ENCODE results near the gene PCCA.
"Not testable (repeated sequence)": the region's sequence is repeated elsewhere in the genome, so short reads cannot be mapped to it uniquely, and the experiment has no call there.

The PCCA gene

DNA sequence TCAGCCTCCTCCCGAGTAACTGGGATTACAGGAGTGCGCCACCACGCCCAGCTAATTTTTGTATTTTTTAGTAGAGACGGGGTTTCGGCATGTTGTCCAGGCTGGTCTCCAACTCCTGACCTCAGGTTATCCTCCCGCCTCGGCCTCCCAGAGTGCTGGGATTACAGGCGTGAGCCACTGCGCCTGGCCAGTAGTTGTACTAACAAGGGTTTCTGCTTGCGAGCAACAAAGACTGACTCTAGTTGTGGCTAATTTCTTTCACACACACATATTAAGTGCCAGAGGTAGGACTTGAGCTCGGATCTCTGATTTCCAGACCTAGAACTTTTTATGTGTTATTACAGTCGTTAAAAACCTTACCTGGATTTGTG is 635 bp upstream of the PCCA start:
- peaks cover 16% of the 10 kb centered on the region for H3K4me1 ChIP-seq (ENCODE audit: low read length)
- no peak for TF ChIP-seq EZH2phosphoT487 (IDR thresholded peaks at IDR 0.05; ENCODE audit: low read depth)
- TF ChIP-seq, protein P1, sequence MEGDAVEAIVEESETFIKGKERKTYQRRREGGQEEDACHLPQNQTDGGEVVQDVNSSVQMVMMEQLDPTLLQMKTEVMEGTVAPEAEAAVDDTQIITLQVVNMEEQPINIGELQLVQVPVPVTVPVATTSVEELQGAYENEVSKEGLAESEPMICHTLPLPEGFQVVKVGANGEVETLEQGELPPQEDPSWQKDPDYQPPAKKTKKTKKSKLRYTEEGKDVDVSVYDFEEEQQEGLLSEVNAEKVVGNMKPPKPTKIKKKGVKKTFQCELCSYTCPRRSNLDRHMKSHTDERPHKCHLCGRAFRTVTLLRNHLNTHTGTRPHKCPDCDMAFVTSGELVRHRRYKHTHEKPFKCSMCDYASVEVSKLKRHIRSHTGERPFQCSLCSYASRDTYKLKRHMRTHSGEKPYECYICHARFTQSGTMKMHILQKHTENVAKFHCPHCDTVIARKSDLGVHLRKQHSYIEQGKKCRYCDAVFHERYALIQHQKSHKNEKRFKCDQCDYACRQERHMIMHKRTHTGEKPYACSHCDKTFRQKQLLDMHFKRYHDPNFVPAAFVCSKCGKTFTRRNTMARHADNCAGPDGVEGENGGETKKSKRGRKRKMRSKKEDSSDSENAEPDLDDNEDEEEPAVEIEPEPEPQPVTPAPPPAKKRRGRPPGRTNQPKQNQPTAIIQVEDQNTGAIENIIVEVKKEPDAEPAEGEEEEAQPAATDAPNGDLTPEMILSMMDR (IDR thresholded peaks at IDR 0.05; ENCODE audit: low read depth, low read length) = no peak
- peaks cover 24% of the 10 kb centered on the region for H3K79me2 ChIP-seq (ENCODE audit: low read length)
- H3K27me3 ChIP-seq (ENCODE audit: low read depth, low read length) = no peaks in the 10 kb centered on the region
- peak overlapping the region; percentile 85 for H3K4me3 ChIP-seq (ENCODE audit: low read length)
- H3K9ac ChIP-seq (ENCODE audit: low read length) = peak overlapping the region; percentile 66
- H3K36me3 ChIP-seq (replicated peaks; ENCODE audit: low read depth, low read length) = no peaks in the 10 kb centered on the region
- no peaks in the 10 kb centered on the region for H3K9me3 ChIP-seq (ENCODE audit: insufficient read depth, low read length)
- H4K20me1 ChIP-seq (ENCODE audit: insufficient read depth, low read length) = no peaks in the 10 kb centered on the region
- peak overlapping the region; percentile 89 for H3K4me2 ChIP-seq (ENCODE audit: low read length)
- peak overlapping the region; percentile 53 for H2AFZ ChIP-seq (ENCODE audit: low read depth, low read length)
- H3K27ac ChIP-seq (ENCODE audit: low read length) = no peak overlapping the region

DNA sequence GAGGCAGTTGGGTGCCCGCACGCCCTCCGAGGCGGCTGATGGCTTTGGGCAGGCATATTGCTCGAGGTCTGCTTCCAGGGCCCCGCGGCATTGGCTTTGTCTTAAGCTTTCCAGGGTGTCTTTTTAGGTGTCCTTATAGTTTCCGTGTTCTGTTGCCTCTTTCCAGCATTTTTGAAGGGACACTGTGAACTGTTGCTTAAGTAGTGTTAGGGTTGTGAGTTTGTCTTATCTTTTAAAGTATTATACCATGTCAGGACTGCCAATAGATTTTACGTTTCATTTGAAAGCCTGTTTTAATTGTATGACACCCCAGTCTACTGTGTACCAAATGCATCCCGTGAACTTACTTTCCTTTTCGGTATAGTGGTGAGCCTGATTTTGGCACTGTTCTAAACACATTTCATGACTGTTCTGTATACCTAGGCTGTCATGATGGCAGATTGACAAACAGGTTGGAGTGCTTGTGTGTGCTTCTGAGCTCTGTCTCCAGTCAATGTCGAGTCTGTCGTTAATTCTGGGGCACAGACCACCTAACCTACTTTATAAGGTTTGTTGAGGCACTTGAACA is 656 bp downstream of the PCCA start:
- no peaks in the 10 kb centered on the region for H3K36me3 ChIP-seq (replicated peaks; ENCODE audit: low read depth, low read length)
- H3K4me1 ChIP-seq (ENCODE audit: low read length) = peaks cover 16% of the 10 kb centered on the region
- H3K79me2 ChIP-seq (ENCODE audit: low read length) = peaks cover 24% of the 10 kb centered on the region
- peak overlapping the region; percentile 89 for H3K4me2 ChIP-seq (ENCODE audit: low read length)
- H3K4me3 ChIP-seq (ENCODE audit: low read length) = peak overlapping the region; percentile 85
- H3K9ac ChIP-seq (ENCODE audit: low read length) = peak overlapping the region; percentile 66
- H4K20me1 ChIP-seq (ENCODE audit: insufficient read depth, low read length) = no peaks in the 10 kb centered on the region
- peak overlapping the region; percentile 53 for H2AFZ ChIP-seq (ENCODE audit: low read depth, low read length)
- H3K9me3 ChIP-seq (ENCODE audit: insufficient read depth, low read length) = no peaks in the 10 kb centered on the region
- TF ChIP-seq EZH2phosphoT487 (IDR thresholded peaks at IDR 0.05; ENCODE audit: low read depth) = no peak
- no peaks in the 10 kb centered on the region for H3K27me3 ChIP-seq (ENCODE audit: low read depth, low read length)
- H3K27ac ChIP-seq (ENCODE audit: low read length) = no peak overlapping the region

DNA sequence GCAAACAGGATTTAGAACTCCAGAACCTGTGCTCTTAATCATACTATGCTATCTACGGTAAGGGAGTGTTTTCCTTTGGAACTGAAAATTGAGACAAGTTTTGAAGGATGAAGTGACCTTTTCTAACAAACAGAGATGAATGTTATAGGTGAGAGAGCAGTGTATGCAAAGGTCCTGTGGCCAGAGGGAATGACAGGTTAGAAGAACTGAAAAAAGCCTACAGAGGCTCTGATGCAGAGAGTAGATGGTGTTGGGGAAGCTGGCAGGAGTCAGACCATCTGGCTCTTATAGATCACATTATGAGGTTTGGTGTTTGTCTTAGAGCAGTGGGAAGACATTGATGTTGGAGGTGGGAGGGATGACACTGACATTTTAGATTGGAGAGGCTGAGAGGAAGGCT is 2.0 kb downstream of the PCCA start:
- Histone ChIP-seq H3K27ac (ENCODE audit: low read length) (no peak overlapping the region), H3K4me2 (ENCODE audit: low read length) (no peak overlapping the region; the same call in 1 of the 2 replicates), H3K9ac (ENCODE audit: low read length) (no peak overlapping the region), H4K20me1 (ENCODE audit: insufficient read depth, low read length) (no peaks in the 10 kb centered on the region), H3K4me3 (ENCODE audit: low read length) (no peak overlapping the region), H3K9me3 (ENCODE audit: insufficient read depth, low read length) (no peaks in the 10 kb centered on the region), H3K4me1 (ENCODE audit: low read length) (peaks cover 16% of the 10 kb centered on the region), H3K36me3 (replicated peaks; ENCODE audit: low read depth, low read length) (peaks cover 4% of the 10 kb centered on the region), H2AFZ (ENCODE audit: low read depth, low read length) (no peak overlapping the region), H3K79me2 (ENCODE audit: low read length) (peaks cover 24% of the 10 kb centered on the region), H3K27me3 (ENCODE audit: low read depth, low read length) (no peaks in the 10 kb centered on the region)
- TF ChIP-seq EZH2phosphoT487 (IDR thresholded peaks at IDR 0.05; ENCODE audit: low read depth) = no peak
- TF ChIP-seq, protein P1 (IDR thresholded peaks at IDR 0.05; ENCODE audit: low read depth, low read length) = no peak

DNA sequence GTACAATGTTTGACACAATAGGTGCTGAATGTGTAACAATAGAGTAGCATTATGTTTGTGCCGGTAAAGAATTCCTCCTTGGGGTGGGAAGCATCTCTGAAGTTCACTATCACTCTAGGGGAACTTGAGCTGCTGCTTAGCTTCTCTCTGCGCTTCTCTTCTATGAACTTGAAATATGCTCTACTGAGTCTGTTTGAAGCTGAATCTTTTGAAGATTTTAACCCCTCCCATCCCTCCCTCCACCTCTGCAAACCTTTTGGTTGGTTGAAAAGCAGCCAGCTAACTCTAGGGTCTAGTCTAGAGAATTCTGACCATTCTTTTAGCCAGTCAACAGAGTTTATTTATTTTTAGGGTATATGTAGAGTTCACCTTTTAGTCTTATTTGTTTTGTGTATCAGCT is 2.5 kb downstream of the PCCA start:
- H3K4me2 ChIP-seq (ENCODE audit: low read length) = no peak overlapping the region
- no peak overlapping the region for H3K4me3 ChIP-seq (ENCODE audit: low read length)
- no peak for TF ChIP-seq EZH2phosphoT487 (IDR thresholded peaks at IDR 0.05; ENCODE audit: low read depth)
- TF ChIP-seq, protein P1 (IDR thresholded peaks at IDR 0.05; ENCODE audit: low read depth, low read length) = no peak
- peaks cover 4% of the 10 kb centered on the region for H3K36me3 ChIP-seq (replicated peaks; ENCODE audit: low read depth, low read length)
- no peaks in the 10 kb centered on the region for H3K27me3 ChIP-seq (ENCODE audit: low read depth, low read length)
- H3K4me1 ChIP-seq (ENCODE audit: low read length) = peaks cover 21% of the 10 kb centered on the region
- H3K9ac ChIP-seq (ENCODE audit: low read length) = no peak overlapping the region
- H4K20me1 ChIP-seq (ENCODE audit: insufficient read depth, low read length) = no peaks in the 10 kb centered on the region
- peaks cover 24% of the 10 kb centered on the region for H3K79me2 ChIP-seq (ENCODE audit: low read length)
- no peak overlapping the region for H2AFZ ChIP-seq (ENCODE audit: low read depth, low read length)
- H3K27ac ChIP-seq (ENCODE audit: low read length) = no peak overlapping the region
- no peaks in the 10 kb centered on the region for H3K9me3 ChIP-seq (ENCODE audit: insufficient read depth, low read length)

DNA sequence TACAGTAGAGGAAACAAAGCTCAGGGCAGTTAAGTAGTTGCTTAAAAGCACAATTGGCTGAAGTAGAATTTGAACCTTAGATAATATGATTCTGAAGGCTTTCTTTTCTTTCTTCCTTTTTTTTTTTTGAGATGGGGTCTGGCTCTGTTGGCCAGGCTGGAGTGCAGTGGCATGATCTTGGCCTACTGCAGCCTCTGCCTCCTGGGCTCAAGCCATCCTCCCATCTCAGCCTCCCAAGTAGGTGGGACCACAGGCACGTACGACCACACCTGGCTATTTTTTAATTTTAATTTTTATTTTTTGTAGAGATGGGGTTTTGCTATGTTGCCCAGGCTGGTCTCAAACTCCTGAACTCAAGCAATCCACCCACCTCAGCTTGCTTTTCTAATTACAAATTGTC is 3.4 kb downstream of the PCCA start:
- H3K4me3 ChIP-seq (ENCODE audit: low read length); H3K9me3 ChIP-seq (ENCODE audit: insufficient read depth, low read length); H3K36me3 ChIP-seq (replicated peaks; ENCODE audit: low read depth, low read length); H3K27ac ChIP-seq (ENCODE audit: low read length); H3K9ac ChIP-seq (ENCODE audit: low read length); H3K4me2 ChIP-seq (ENCODE audit: low read length); H4K20me1 ChIP-seq (ENCODE audit: insufficient read depth, low read length); H2AFZ ChIP-seq (ENCODE audit: low read depth, low read length); H3K27me3 ChIP-seq (ENCODE audit: low read depth, low read length): not testable (repeated sequence)
- Histone ChIP-seq H3K4me1 (ENCODE audit: low read length) (peaks cover 27% of the 10 kb centered on the region), H3K79me2 (ENCODE audit: low read length) (peaks cover 27% of the 10 kb centered on the region)
